GM23248 (cell line): ENCODE measurements around the gene PHOX2A. TPM values are rescaled to one million over a fixed set of nuclear protein-coding genes. Genes with fewer than 3 reads are reported as not detected.

ENCODE experiments used
- DNase-seq: peaks from one replicate; pipeline ENCODE4 v3.0.0-alpha.2; 2015
- H2AFZ ChIP-seq: fragments of 200-600 bp; sonication (generic); 2 replicates; pipeline ENCODE4 v1.6.1; 2016; ENCODE audit warnings: antibody characterized with exemption
- H3F3A ChIP-seq: fragments of 200-600 bp; sonication (generic); 2 replicates; pipeline ENCODE4 v1.6.1; 2016; ENCODE audit warnings: mild to moderate bottlenecking, antibody characterized with exemption, mixed run types; ENCODE audit not compliant: insufficient read depth
- H3K27ac ChIP-seq: fragments of 200-600 bp; sonication (generic); 2 replicates; pipeline ENCODE4 v1.5.1; 2016; ENCODE audit warnings: mild to moderate bottlenecking
- H3K27me3 ChIP-seq: fragments of 200-600 bp; sonication (generic); replicated peaks from 2 replicates; pipeline ENCODE4 v1.6.1; 2016; ENCODE audit warnings: mild to moderate bottlenecking; ENCODE audit not compliant: insufficient read depth
- H3K36me3 ChIP-seq: fragments of 200-600 bp; sonication (generic); 2 replicates; pipeline ENCODE4 v1.6.1; 2016; ENCODE audit warnings: low read depth, mild to moderate bottlenecking
- H3K4me1 ChIP-seq: fragments of 200-600 bp; sonication (generic); 2 replicates; pipeline ENCODE4 v1.6.1; 2016; ENCODE audit warnings: mild to moderate bottlenecking; ENCODE audit not compliant: insufficient read depth
- H3K4me2 ChIP-seq: fragments of 200-600 bp; sonication (generic); one replicate; pipeline ENCODE4 v1.6.1; 2016; ENCODE audit warnings: mild to moderate bottlenecking; ENCODE audit not compliant: unreplicated experiment
- H3K4me3 ChIP-seq: fragments of 200-600 bp; sonication (generic); 2 replicates; pipeline ENCODE4 v1.5.1; 2016; ENCODE audit warnings: mild to moderate bottlenecking
- H3K79me2 ChIP-seq: fragments of 200-600 bp; sonication (generic); 2 replicates; pipeline ENCODE4 v1.6.1; 2016; ENCODE audit warnings: mild to moderate bottlenecking; ENCODE audit not compliant: insufficient read depth
- H3K9ac ChIP-seq: fragments of 200-600 bp; sonication (generic); 2 replicates; pipeline ENCODE4 v1.6.1; 2016; ENCODE audit warnings: mild to moderate bottlenecking
- H3K9me2 ChIP-seq: fragments of 200-600 bp; sonication (generic); 2 replicates; pipeline ENCODE4 v1.6.1; 2016; ENCODE audit warnings: mixed run types, mild to moderate bottlenecking, moderate library complexity; ENCODE audit not compliant: insufficient read depth
- H3K9me3 ChIP-seq: fragments of 200-600 bp; sonication (generic); one replicate; pipeline ENCODE4 v1.6.1; 2017; ENCODE audit warnings: low read depth
- H4K20me1 ChIP-seq: fragments of 200-600 bp; sonication (generic); 2 replicates; pipeline ENCODE4 v1.6.0; 2016; ENCODE audit not compliant: insufficient read depth
- EZH2 ChIP-seq: fragments of 200-600 bp; sonication (generic); IDR thresholded peaks from 2 replicates; pipeline ENCODE4 v1.6.1; 2018; ENCODE audit warnings: antibody characterized with exemption, mild to moderate bottlenecking; ENCODE audit not compliant: insufficient read depth, poor library complexity, severe bottlenecking
- EZH2phosphoT487 ChIP-seq: fragments of 200-600 bp; sonication (generic); IDR thresholded peaks from 2 replicates; pipeline ENCODE4 v1.6.1; 2018; ENCODE audit warnings: antibody characterized with exemption, moderate library complexity, mild to moderate bottlenecking, low read depth; ENCODE audit not compliant: insufficient read depth
- WGBS, 2 experiments: methylation state at CpG; one replicate each; pipeline ENCODE4 v1.1.6; 2015 to 2017; ENCODE audit warnings: low lambda C conversion rate in 2 of 2, low coverage in 1 of 2; ENCODE audit errors: missing lambda C conversion rate in 2 of 2; 5-methylcytosine and 5-hydroxymethylcytosine counted together
- in situ Hi-C: fragments of 300-500 bp; cut with MboI; formaldehyde crosslinking; loops from 2 replicates; pipeline ENCODE4 v1.15.0; 2020
- polyA plus RNA-seq: library from polyadenylated mRNA; unstranded; fragments of >200 nt; fragmentation: Nextera tagmentation; extraction: Ambion mirVana; gene quantifications from 2 replicates; pipeline ENCODE4 v1.2.1, GENCODE V29; 2016
- total RNA-seq: library from RNA; depleted of rRNA; stranded (reverse); fragments of >200 nt; shearing (Covaris generic); gene quantifications from 2 replicates; pipeline ENCODE4 v1.2.3, GENCODE V29; 2014

Gene PHOX2A
- total and polyA plus RNA-seq, 2 experiments from 2014 or later = not detected

DNA sequence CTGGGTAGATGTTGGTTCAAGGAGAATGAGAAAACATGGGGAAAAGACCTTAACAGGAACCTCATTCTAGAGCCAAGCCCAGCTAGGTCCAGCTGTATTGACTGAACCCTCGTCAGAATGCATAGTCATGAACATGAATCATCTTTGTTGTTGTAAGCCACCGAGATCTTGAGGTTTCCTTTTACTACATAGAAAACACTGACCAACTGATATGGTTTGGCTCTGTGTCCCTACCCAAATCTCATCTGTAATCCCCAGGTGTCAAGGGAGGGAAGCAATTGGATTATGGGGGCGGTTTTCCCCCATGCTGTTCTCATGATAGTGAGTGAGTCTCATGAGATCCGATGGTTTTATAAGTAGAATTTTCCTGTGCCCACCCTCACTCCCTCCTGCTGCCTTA, 19.4 kb upstream of the PHOX2A start:
- no peaks in the 10 kb centered on the region for H3K36me3 ChIP-seq
- H3K4me2 ChIP-seq = no peak overlapping the region
- H3F3A ChIP-seq = peaks cover 3% of the 10 kb centered on the region; the same call in 1 of the 2 replicates
- no peak overlapping the region for H2AFZ ChIP-seq
- in situ Hi-C loops = no loop called here
- no peaks in the 10 kb centered on the region for H3K9me2 ChIP-seq
- H3K9ac ChIP-seq = no peak overlapping the region
- H3K4me3 ChIP-seq = no peak overlapping the region
- H3K27me3 ChIP-seq = peaks cover 30% of the 10 kb centered on the region
- no peaks in the 10 kb centered on the region for H3K79me2 ChIP-seq
- DNase-seq = peak; percentile 65
- no peaks in the 10 kb centered on the region for H3K9me3 ChIP-seq
- no peaks in the 10 kb centered on the region for H4K20me1 ChIP-seq
- WGBS, 2 experiments = 49 to 60% methylated on average over 4 of the region's 4 CpGs
- TF ChIP-seq EZH2phosphoT487 (no peak), EZH2 (no peak)
- H3K4me1 ChIP-seq = no peaks in the 10 kb centered on the region
- no peak overlapping the region for H3K27ac ChIP-seq

DNA sequence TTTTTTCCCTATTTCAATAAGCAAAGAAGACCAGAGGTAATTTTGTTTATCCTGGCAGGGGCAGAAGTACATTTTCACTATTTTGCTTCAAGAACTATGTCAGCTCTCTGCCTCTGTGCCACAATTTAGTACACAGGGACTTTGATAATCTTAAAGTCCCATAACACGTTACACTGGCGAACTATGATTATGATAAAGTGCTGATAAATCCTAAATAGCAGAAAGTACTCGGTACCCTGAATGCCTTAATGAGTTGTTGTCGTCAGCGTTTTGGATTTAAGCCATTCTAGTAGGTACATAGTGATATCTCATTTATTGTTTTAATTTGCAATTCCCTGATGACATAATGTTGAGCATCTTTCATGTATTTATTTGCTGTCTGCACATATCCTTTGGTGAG, 16.6 kb upstream of the PHOX2A start:
- Histone ChIP-seq H3K4me1 (no peaks in the 10 kb centered on the region), H3K79me2 (no peaks in the 10 kb centered on the region), H3K27me3 (peaks cover 27% of the 10 kb centered on the region), H3K4me2 (no peak overlapping the region), H4K20me1 (no peaks in the 10 kb centered on the region), H3K36me3 (no peaks in the 10 kb centered on the region), H3K9me3 (no peaks in the 10 kb centered on the region), H3K4me3 (no peak overlapping the region), H3K27ac (no peak overlapping the region), H2AFZ (no peak overlapping the region), H3F3A (peaks cover 3% of the 10 kb centered on the region; the same call in 1 of the 2 replicates), H3K9ac (no peak overlapping the region), H3K9me2 (no peaks in the 10 kb centered on the region)
- in situ Hi-C loops = no loop called here
- DNase-seq = no peak
- TF ChIP-seq EZH2phosphoT487 = no peak
- no peak for TF ChIP-seq EZH2
- 48 to 54% methylated on average over 5 of the region's 5 CpGs for WGBS, 2 experiments

DNA sequence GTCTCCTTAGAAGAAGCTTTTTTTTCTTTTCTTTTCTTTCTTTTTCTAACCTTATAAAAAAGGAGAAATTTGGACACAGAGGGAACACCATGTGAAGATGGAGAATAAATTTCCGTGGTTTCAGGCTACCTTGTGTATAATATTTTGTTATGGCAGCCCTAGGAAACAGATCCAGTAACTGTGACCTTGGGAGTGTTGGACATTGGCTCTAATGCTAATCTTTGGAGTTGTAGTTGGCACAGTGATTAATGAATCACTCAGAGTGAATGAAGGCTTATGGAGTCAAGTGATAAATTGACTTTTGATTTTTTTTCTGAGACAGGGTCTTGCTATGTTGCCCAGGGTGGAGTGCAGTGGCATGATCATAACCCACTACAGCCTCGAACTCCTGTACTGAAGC, 15.5 kb upstream of the PHOX2A start:
- no peak for TF ChIP-seq EZH2phosphoT487
- TF ChIP-seq EZH2 = no peak
- H3K4me2 ChIP-seq = no peak overlapping the region
- no peaks in the 10 kb centered on the region for H3K4me1 ChIP-seq
- in situ Hi-C loops = no loop called here
- 24 to 28% methylated on average over 2 of the region's 2 CpGs for WGBS, 2 experiments
- no peak overlapping the region for H3K9ac ChIP-seq
- no peaks in the 10 kb centered on the region for H3K9me2 ChIP-seq
- no peak overlapping the region for H3K4me3 ChIP-seq
- H3K9me3 ChIP-seq = no peaks in the 10 kb centered on the region
- no peak overlapping the region for H2AFZ ChIP-seq
- no peaks in the 10 kb centered on the region for H3K79me2 ChIP-seq
- no peak for DNase-seq
- peaks cover 38% of the 10 kb centered on the region for H3K27me3 ChIP-seq
- H3K36me3 ChIP-seq = no peaks in the 10 kb centered on the region
- H3K27ac ChIP-seq = no peak overlapping the region
- peaks cover 3% of the 10 kb centered on the region; the same call in 1 of the 2 replicates for H3F3A ChIP-seq
- H4K20me1 ChIP-seq = no peaks in the 10 kb centered on the region

DNA sequence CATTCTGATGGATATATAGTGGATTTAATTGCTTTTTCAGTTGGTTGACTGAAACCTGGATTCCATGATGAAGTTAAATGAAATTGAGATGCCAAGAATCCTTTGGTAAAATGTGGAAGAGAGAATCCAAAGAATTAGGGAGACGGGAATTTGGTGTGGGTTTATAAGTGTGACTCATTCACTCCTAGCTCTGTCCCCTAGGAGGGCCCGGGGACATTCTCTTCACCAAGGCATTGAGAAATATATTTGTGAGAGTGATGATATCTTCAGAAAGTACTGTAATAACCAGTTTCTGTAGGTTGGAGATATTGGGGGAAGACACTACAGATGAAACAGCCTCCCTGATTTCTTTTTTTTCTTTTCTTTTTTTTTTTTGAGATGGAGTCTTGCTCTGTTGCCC, 13.6 kb upstream of the PHOX2A start:
- no peak overlapping the region for H3K4me3 ChIP-seq
- no peak overlapping the region for H2AFZ ChIP-seq
- H4K20me1 ChIP-seq = no peaks in the 10 kb centered on the region
- in situ Hi-C loops = no loop called here
- no peaks in the 10 kb centered on the region for H3K4me1 ChIP-seq
- WGBS, 2 experiments = 23 to 28% methylated on average over 2 of the region's 2 CpGs
- no peaks in the 10 kb centered on the region for H3K36me3 ChIP-seq
- peaks cover 49% of the 10 kb centered on the region for H3K27me3 ChIP-seq
- no peak overlapping the region for H3K4me2 ChIP-seq
- H3K9me3 ChIP-seq = no peaks in the 10 kb centered on the region
- no peaks in the 10 kb centered on the region for H3K79me2 ChIP-seq
- H3K27ac ChIP-seq = no peak overlapping the region
- no peak overlapping the region for H3K9ac ChIP-seq
- H3K9me2 ChIP-seq = no peaks in the 10 kb centered on the region
- no peak for DNase-seq
- TF ChIP-seq EZH2phosphoT487 = no peak
- TF ChIP-seq EZH2 = no peak
- H3F3A ChIP-seq = no peaks in the 10 kb centered on the region
